ENCODE results near the gene RNF182. TPM values are rescaled to one million over a fixed set of nuclear protein-coding genes. Genes with fewer than 3 reads are reported as not detected.

The RNF182 gene
- total RNA-seq, 1 experiment from 2014 or later, result 8.2 TPM

DNA sequence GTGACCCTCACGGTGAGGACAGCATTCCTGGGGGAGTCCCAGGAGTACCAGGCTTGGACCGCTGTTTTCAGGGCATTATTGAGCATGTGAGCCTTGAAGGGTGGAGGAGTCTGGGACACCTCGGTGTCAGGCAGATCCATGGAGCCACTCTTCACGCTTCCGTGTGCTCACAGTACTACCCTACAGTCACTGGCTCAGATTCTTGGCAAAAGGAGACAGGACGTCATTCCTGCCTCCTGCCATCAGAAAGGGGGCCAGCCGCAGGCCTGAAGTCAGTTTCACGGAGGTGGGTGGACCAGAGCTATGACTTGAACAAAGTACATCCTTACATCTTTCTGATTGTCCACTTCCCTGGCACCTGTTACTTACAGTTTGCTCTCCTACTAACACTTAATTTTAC, 103.9 kb downstream of the RNF182 start:
- DNase-seq (ENCODE audit: low read depth), result no peak

DNA sequence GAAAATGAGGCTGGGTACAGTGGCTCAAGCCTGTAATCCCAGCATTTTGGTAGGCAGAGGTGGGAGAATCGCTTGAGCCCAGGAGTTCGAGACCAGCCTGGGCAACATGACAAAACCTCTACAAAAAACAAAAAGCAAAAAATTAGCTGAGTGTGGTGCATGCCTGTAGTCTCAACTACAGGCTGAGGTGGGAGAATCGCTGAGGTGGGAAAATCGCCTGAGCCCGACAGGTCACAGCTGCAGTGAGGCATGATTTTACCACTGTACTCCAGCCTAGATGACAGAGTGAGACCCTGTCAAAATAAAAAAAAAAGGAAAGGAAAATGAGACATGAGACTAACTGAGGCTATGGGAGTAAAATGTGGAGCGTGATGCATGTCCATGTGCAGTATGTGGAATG, 104.9 kb downstream of the RNF182 start:
- no peak for DNase-seq (ENCODE audit: low read depth)

Other genes with a start within 250 kb of the RNF182 start
- 10.6 and 15.7 TPM in 2 replicates for gene RANBP9, start 213.1 kb upstream of the RNF182 start, total RNA-seq (2014; rRNA removed; shearing (Covaris generic))
- 21.1 and 28.3 TPM in 2 replicates for gene MCUR1, start 110.4 kb upstream of the RNF182 start, total RNA-seq (2014; rRNA removed; shearing (Covaris generic))
- gene CD83, start 192.8 kb downstream of the RNF182 start, total RNA-seq (2014; rRNA removed; shearing (Covaris generic)), result 8.3 and 9.6 TPM in 2 replicates

Measured in HT1080 (cell line).